Parathyroid adenoma (tissue), 2 donors: ENCODE data around the gene ARID3B.

ENCODE experiments used
- H2AFZ ChIP-seq: fragments of 300-600 bp; sonication (generic); one replicate; pipeline ENCODE4 v1.7.0; 2017; ENCODE audit warnings: antibody characterized with exemption, mild to moderate bottlenecking
- H3K27ac ChIP-seq: fragments of 300-600 bp; sonication (generic); one replicate; pipeline ENCODE4 v1.7.0; 2017
- H3K27me3 ChIP-seq: fragments of 300-600 bp; sonication (generic); one replicate; pipeline ENCODE4 v1.7.0; 2017; ENCODE audit warnings: low read length; ENCODE audit not compliant: control insufficient read depth, insufficient read depth
- H3K36me3 ChIP-seq: fragments of 300-600 bp; sonication (generic); one replicate; pipeline ENCODE4 v1.7.0; 2017; ENCODE audit warnings: low read length; ENCODE audit not compliant: control insufficient read depth, insufficient read depth
- H3K4me1 ChIP-seq: fragments of 300-600 bp; sonication (generic); one replicate; pipeline ENCODE4 v1.7.0; 2017; ENCODE audit warnings: control low read depth
- H3K4me2 ChIP-seq: fragments of 300-600 bp; sonication (generic); one replicate; pipeline ENCODE4 v1.7.0; 2017; ENCODE audit warnings: low read length
- H3K4me3 ChIP-seq: fragments of 300-600 bp; sonication (generic); one replicate; pipeline ENCODE4 v1.7.0; 2017; ENCODE audit warnings: low read depth, low read length
- H3K79me2 ChIP-seq: fragments of 300-600 bp; sonication (generic); one replicate; pipeline ENCODE4 v1.7.0; 2017; ENCODE audit warnings: control low read depth
- H3K9ac ChIP-seq: fragments of 300-600 bp; sonication (generic); one replicate; pipeline ENCODE4 v1.7.0; 2017; ENCODE audit warnings: mild to moderate bottlenecking
- H3K9me3 ChIP-seq: fragments of 300-600 bp; sonication (generic); one replicate; pipeline ENCODE4 v1.7.0; 2017; ENCODE audit warnings: low read length; ENCODE audit not compliant: control insufficient read depth
- CTCF ChIP-seq: fragments of 300-600 bp; sonication (generic); IDR thresholded peaks from one replicate; pipeline ENCODE4 v1.7.0; 2017; ENCODE audit warnings: antibody characterized with exemption, mild to moderate bottlenecking
- donor health status: primary hyperparathyroidism.

ARID3B gene

GRCh38 chr15:74620636-74621545 is 79.9 kb downstream of the ARID3B start:
- H3K36me3 ChIP-seq = no peaks in the 10 kb centered on the region
- H3K9me3 ChIP-seq = no peaks in the 10 kb centered on the region
- peaks cover 21% of the 10 kb centered on the region for H3K79me2 ChIP-seq
- H3K27ac ChIP-seq = no peak overlapping the region
- no peak overlapping the region for H3K4me2 ChIP-seq
- H3K27me3 ChIP-seq = no peaks in the 10 kb centered on the region
- peak; percentile 46 for TF ChIP-seq CTCF
- H3K4me3 ChIP-seq = no peak overlapping the region
- no peak overlapping the region for H2AFZ ChIP-seq
- no peak overlapping the region for H3K9ac ChIP-seq
- peaks cover 12% of the 10 kb centered on the region for H3K4me1 ChIP-seq

- Histone ChIP-seq H3K27ac (no peak overlapping the region), H3K4me1 (peaks cover 12% of the 10 kb centered on the region), H3K36me3 (no peaks in the 10 kb centered on the region), H3K9me3 (no peaks in the 10 kb centered on the region), H3K4me3 (no peak overlapping the region), H3K27me3 (no peaks in the 10 kb centered on the region), H3K79me2 (peaks cover 18% of the 10 kb centered on the region), H3K9ac (no peak overlapping the region), H2AFZ (no peak overlapping the region), H3K4me2 (no peak overlapping the region)
- no peak for TF ChIP-seq CTCF
Observed at GRCh38 chr15:74621546-74621920, 80.5 kb downstream of the ARID3B start.

- Histone ChIP-seq H2AFZ (no peak overlapping the region), H3K36me3 (no peaks in the 10 kb centered on the region), H3K9me3 (no peaks in the 10 kb centered on the region), H3K9ac (no peak overlapping the region), H3K4me2 (no peak overlapping the region), H3K4me3 (no peak overlapping the region), H3K4me1 (peaks cover 10% of the 10 kb centered on the region), H3K27me3 (no peaks in the 10 kb centered on the region), H3K79me2 (peaks cover 18% of the 10 kb centered on the region), H3K27ac (no peak overlapping the region)
- no peak for TF ChIP-seq CTCF
Observed at GRCh38 chr15:74621936-74622335, 80.9 kb downstream of the ARID3B start.

GRCh38 chr15:74622758-74623157 is 81.7 kb downstream of the ARID3B start:
- peaks cover 2% of the 10 kb centered on the region for H3K4me1 ChIP-seq

More at GRCh38 chr15:74622758-74623157, 81.7 kb downstream of the ARID3B start:
- no peaks in the 10 kb centered on the region for H3K27me3 ChIP-seq
- no peak for TF ChIP-seq CTCF
- H3K9me3 ChIP-seq = no peaks in the 10 kb centered on the region
- no peak overlapping the region for H3K27ac ChIP-seq
- H3K9ac ChIP-seq = no peak overlapping the region
- H3K4me3 ChIP-seq = no peak overlapping the region
- no peak overlapping the region for H2AFZ ChIP-seq
- H3K4me2 ChIP-seq = no peak overlapping the region
- peaks cover 11% of the 10 kb centered on the region for H3K79me2 ChIP-seq
- no peaks in the 10 kb centered on the region for H3K36me3 ChIP-seq
